ENCODE data around the gene PTPN1.
"Not testable (repeated sequence)": the region's sequence is repeated elsewhere in the genome, so short reads cannot be mapped to it uniquely, and the experiment has no call there.

PTPN1 gene

GRCh38 chr20:50590348-50590664, 80.1 kb downstream of the PTPN1 start:
- DNase-seq (ENCODE audit: low read depth in 2 of 2), result no peak

- no peak for DNase-seq (ENCODE audit: low read depth in 2 of 2)
Measured at GRCh38 chr20:50591233-50591852, 81.2 kb downstream of the PTPN1 start.

GRCh38 chr20:50592282-50593004, 82.3 kb downstream of the PTPN1 start:
- DNase-seq (ENCODE audit: low read depth in 2 of 2), result no peak

GRCh38 chr20:50593005-50593335, 82.8 kb downstream of the PTPN1 start:
- no peak for DNase-seq (ENCODE audit: low read depth in 2 of 2)

GRCh38 chr20:50594231-50594590, 84.0 kb downstream of the PTPN1 start:
- no peak for DNase-seq (ENCODE audit: low read depth in 2 of 2)

GRCh38 chr20:50594591-50595432, 84.6 kb downstream of the PTPN1 start:
- no peak for DNase-seq (ENCODE audit: low read depth in 2 of 2)

GRCh38 chr20:50595433-50595895, 85.3 kb downstream of the PTPN1 start:
- no peak for DNase-seq (ENCODE audit: low read depth in 2 of 2)

- no peak for DNase-seq (ENCODE audit: low read depth in 2 of 2)
Measured at GRCh38 chr20:50595988-50596693, 86.0 kb downstream of the PTPN1 start.

GRCh38 chr20:50596694-50597021, 86.5 kb downstream of the PTPN1 start:
- DNase-seq (ENCODE audit: low read depth in 2 of 2), result no peak

- no peak for DNase-seq (ENCODE audit: low read depth in 2 of 2)
Measured at GRCh38 chr20:50597406-50597969, 87.3 kb downstream of the PTPN1 start.

GRCh38 chr20:50598074-50598473, 87.9 kb downstream of the PTPN1 start:
- DNase-seq (ENCODE audit: low read depth in 2 of 2), result no peak

- DNase-seq (ENCODE audit: low read depth in 2 of 2), result not testable (repeated sequence)
Measured at GRCh38 chr20:50598768-50599167, 88.6 kb downstream of the PTPN1 start.

- DNase-seq (ENCODE audit: low read depth in 2 of 2), result no peak
Measured at GRCh38 chr20:50600281-50600895, 90.2 kb downstream of the PTPN1 start.

- DNase-seq (ENCODE audit: low read depth in 2 of 2), result no peak
Measured at GRCh38 chr20:50601511-50602431, 91.6 kb downstream of the PTPN1 start.

- DNase-seq (ENCODE audit: low read depth in 2 of 2), result no peak
Measured at GRCh38 chr20:50602432-50603088, 92.4 kb downstream of the PTPN1 start.

GRCh38 chr20:50604451-50604850, 94.3 kb downstream of the PTPN1 start:
- DNase-seq (ENCODE audit: low read depth in 2 of 2), result no peak

GRCh38 chr20:50605136-50605535, 95.0 kb downstream of the PTPN1 start:
- DNase-seq (ENCODE audit: low read depth in 2 of 2), result no peak

- DNase-seq (ENCODE audit: low read depth in 2 of 2), result no peak
Measured at GRCh38 chr20:50607436-50607835, 97.3 kb downstream of the PTPN1 start.

GRCh38 chr20:50607850-50608749, 97.9 kb downstream of the PTPN1 start:
- DNase-seq (ENCODE audit: low read depth in 2 of 2), result no peak

All from fibroblast of skin of left quadriceps (primary cell).